Esophagus mucosa (tissue), 1 donor: ENCODE measurements around the gene CMPK1. TPM values are rescaled to one million over a fixed set of nuclear protein-coding genes. Genes with fewer than 3 reads are reported as not detected.

ENCODE experiments used
- ATAC-seq: fragments of 200-7000 bp; cut with Tn5 transposase; one replicate; pipeline ENCODE4 v1.9.1; 2020
- total RNA-seq: library from RNA; stranded (reverse); gene quantifications from one replicate; pipeline ENCODE4 v1.2.4, GENCODE V29; 2023
- donor health status: DM: yes; HTN: yes; CAD: no.

Gene CMPK1
- total RNA-seq, 1 donor from 2014 or later: 122 TPM

GRCh38 chr1:47424336-47424982 lies 90.9 kb downstream of the CMPK1 start:
- no peak for ATAC-seq

Other genes with a start within 250 kb of the CMPK1 start
- not detected for gene CYP4A22, start 196.3 kb upstream of the CMPK1 start, total RNA-seq
- gene PDZK1IP1, start 143.8 kb upstream of the CMPK1 start, total RNA-seq: 273 TPM
- 0.64 TPM for gene TAL1, start 101.6 kb upstream of the CMPK1 start, total RNA-seq
- 8.2 TPM for gene STIL, start 19.6 kb upstream of the CMPK1 start, total RNA-seq
- not detected for gene FOXE3, start 82.5 kb downstream of the CMPK1 start, total RNA-seq
- 0.08 TPM for gene FOXD2, start 104.3 kb downstream of the CMPK1 start, total RNA-seq